ENCODE results near the gene SPINK4.
A peak's percentile ranks its signal among the peaks of the same experiment; 100 is the strongest.

SPINK4 gene

GRCh38 chr9:33209394-33209793 is 30.6 kb upstream of the SPINK4 start:
- H3K4me1 ChIP-seq: peaks cover 18% of the 10 kb centered on the region
- no peaks in the 10 kb centered on the region for H3K79me2 ChIP-seq
- H3K9ac ChIP-seq: no peak overlapping the region
- H3K27ac ChIP-seq: no peak overlapping the region
- no peak overlapping the region for H2AFZ ChIP-seq
- H3K27me3 ChIP-seq (ENCODE audit: control insufficient read depth, insufficient read depth, low read length): no peaks in the 10 kb centered on the region
- H3K9me3 ChIP-seq (ENCODE audit: control insufficient read depth, low read length): no peaks in the 10 kb centered on the region
- no peaks in the 10 kb centered on the region for H3K36me3 ChIP-seq (ENCODE audit: control insufficient read depth, insufficient read depth, low read length)
- H3K4me3 ChIP-seq (ENCODE audit: low read depth, low read length): no peak overlapping the region
- no peak overlapping the region for H3K4me2 ChIP-seq (ENCODE audit: low read length)
- TF ChIP-seq CTCF (IDR thresholded peaks at IDR 0.05): no peak

- H3K36me3 ChIP-seq (ENCODE audit: control insufficient read depth, insufficient read depth, low read length): no peaks in the 10 kb centered on the region
- no peak overlapping the region for H3K4me3 ChIP-seq (ENCODE audit: low read depth, low read length)
- peak overlapping the region; percentile 29 for H3K27ac ChIP-seq
- no peak overlapping the region for H3K4me2 ChIP-seq (ENCODE audit: low read length)
- H2AFZ ChIP-seq: no peak overlapping the region
- no peaks in the 10 kb centered on the region for H3K27me3 ChIP-seq (ENCODE audit: control insufficient read depth, insufficient read depth, low read length)
- H3K9ac ChIP-seq: no peak overlapping the region
- H3K79me2 ChIP-seq: no peaks in the 10 kb centered on the region
- peaks cover 24% of the 10 kb centered on the region for H3K4me1 ChIP-seq
- no peaks in the 10 kb centered on the region for H3K9me3 ChIP-seq (ENCODE audit: control insufficient read depth, low read length)
- no peak for TF ChIP-seq CTCF (IDR thresholded peaks at IDR 0.05)
Observed at GRCh38 chr9:33210006-33210715, 29.8 kb upstream of the SPINK4 start.

- H3K4me3 ChIP-seq (ENCODE audit: low read depth, low read length): no peak overlapping the region
- peak overlapping the region; percentile 68 for H2AFZ ChIP-seq
- H3K27me3 ChIP-seq (ENCODE audit: control insufficient read depth, insufficient read depth, low read length): no peaks in the 10 kb centered on the region
- H3K9me3 ChIP-seq (ENCODE audit: control insufficient read depth, low read length): no peaks in the 10 kb centered on the region
- H3K27ac ChIP-seq: peak overlapping the region; percentile 76
- H3K4me1 ChIP-seq: peaks cover 24% of the 10 kb centered on the region
- H3K79me2 ChIP-seq: no peaks in the 10 kb centered on the region
- TF ChIP-seq CTCF (IDR thresholded peaks at IDR 0.05): peak; percentile 8
- H3K4me2 ChIP-seq (ENCODE audit: low read length): peak overlapping the region; percentile 9
- H3K36me3 ChIP-seq (ENCODE audit: control insufficient read depth, insufficient read depth, low read length): no peaks in the 10 kb centered on the region
- H3K9ac ChIP-seq: no peak overlapping the region
Observed at GRCh38 chr9:33211695-33212393, 28.1 kb upstream of the SPINK4 start.

GRCh38 chr9:33220681-33221567 is 19.0 kb upstream of the SPINK4 start:
- H2AFZ ChIP-seq: no peak overlapping the region
- H3K79me2 ChIP-seq: no peaks in the 10 kb centered on the region
- no peaks in the 10 kb centered on the region for H3K36me3 ChIP-seq (ENCODE audit: control insufficient read depth, insufficient read depth, low read length)
- no peaks in the 10 kb centered on the region for H3K27me3 ChIP-seq (ENCODE audit: control insufficient read depth, insufficient read depth, low read length)
- H3K9ac ChIP-seq: no peak overlapping the region
- no peaks in the 10 kb centered on the region for H3K9me3 ChIP-seq (ENCODE audit: control insufficient read depth, low read length)
- H3K4me3 ChIP-seq (ENCODE audit: low read depth, low read length): no peak overlapping the region
- no peak overlapping the region for H3K4me2 ChIP-seq (ENCODE audit: low read length)
- H3K4me1 ChIP-seq: no peaks in the 10 kb centered on the region
- H3K27ac ChIP-seq: no peak overlapping the region
- TF ChIP-seq CTCF (IDR thresholded peaks at IDR 0.05): no peak

All from parathyroid adenoma (tissue), 2 donors.